Heart left ventricle (tissue), 16 donors: ENCODE data around the gene ANGPTL7. TPM values are rescaled to one million over a fixed set of nuclear protein-coding genes. Genes with fewer than 3 reads are reported as not detected.

Experiments
- ATAC-seq, 4 donors: fragments of 200-7000 bp; cut with Tn5 transposase; one replicate each; pipeline ENCODE4 v1.9.1; 2020 to 2022; ENCODE audit warnings: moderate library complexity in 4 of 4, mild to moderate bottlenecking in 3 of 4, moderate number of reproducible peaks in 1 of 4
- DNase-seq, 5 donors: peaks; one replicate each; pipeline ENCODE4 v3.0.0-alpha.2; 2020
- H3K27ac ChIP-seq, 12 donors: fragments of 200-600 bp; sonication (generic) in 4 of 12; one replicate each; pipeline versions ENCODE4 v1.5.0 to v1.8.0; 2016 to 2022; ENCODE audit warnings: mild to moderate bottlenecking in 2 of 12
- H3K27me3 ChIP-seq, 9 donors: fragments of 200-600 bp; sonication (generic) in 2 of 9; one replicate each; pipeline versions ENCODE4 v1.5.1 to v1.8.0; 2016 to 2022; ENCODE audit warnings: mild to moderate bottlenecking in 3 of 9
- H3K36me3 ChIP-seq, 9 donors: fragments of 200-600 bp; sonication (generic) in 2 of 9; one replicate each; pipeline versions ENCODE4 v1.5.0 to v1.8.0; 2018 to 2022; ENCODE audit warnings: mild to moderate bottlenecking in 2 of 9
- H3K4me1 ChIP-seq, 12 donors: fragments of 200-600 bp; sonication (generic) in 4 of 12; one replicate each; pipeline versions ENCODE4 v1.5.0 to v1.8.0; 2016 to 2022; ENCODE audit warnings: mild to moderate bottlenecking in 3 of 12
- H3K4me3 ChIP-seq, 12 donors: fragments of 200-600 bp; sonication (generic) in 4 of 12; one replicate each; pipeline versions ENCODE4 v1.5.0 to v1.8.0; 2017 to 2022; ENCODE audit warnings: mild to moderate bottlenecking in 9 of 12, moderate library complexity in 4 of 12
- H3K9me3 ChIP-seq, 12 donors: fragments of 200-600 bp; sonication (generic) in 4 of 12; one replicate each; pipeline versions ENCODE4 v1.5.0 to v1.8.0; 2016 to 2022; ENCODE audit warnings: mild to moderate bottlenecking in 1 of 12
- CTCF ChIP-seq, 12 donors: fragments of 200-600 bp; sonication (generic) in 4 of 12; IDR thresholded peaks; one replicate each; pipeline versions ENCODE4 v1.5.0 to v1.8.0; 2018 to 2022; ENCODE audit warnings: antibody characterized with exemption in 12 of 12, mild to moderate bottlenecking in 5 of 12
- POLR2A ChIP-seq, 2 donors: fragments of 450-650 bp; IDR thresholded peaks; one replicate each; pipeline ENCODE4 v1.6.1; 2017; ENCODE audit warnings: antibody characterized with exemption in 2 of 2, mild to moderate bottlenecking in 2 of 2, moderate library complexity in 2 of 2
- WGBS, 4 donors: extraction: QIAGEN DNeasy Blood & Tissue Kit in 2 of 4; methylation state at CpG; one replicate each; pipeline versions ENCODE4 v1.1.5 to v1.1.7; 2013 to 2018; 5-methylcytosine and 5-hydroxymethylcytosine counted together
- intact Hi-C, 10 donors: fragments of 100-400 bp; cut with DNase I; formaldehyde crosslinking; loops; one replicate each; pipeline versions ENCODE4 v1.11.1 to v1.14.2; 2022
- polyA plus RNA-seq, 2 donors: library from polyadenylated mRNA; stranded (reverse); fragments of 200-250 nt; gene quantifications; one replicate each; pipeline ENCODE4 v1.2.3, GENCODE V29; 2013
- total RNA-seq, 9 donors: library from RNA; depleted of rRNA in 2 of 9; stranded (reverse); fragments of >200 nt in 2 of 9; fragmentation: NEBNext Ultra II Directional in 3 of 9; extraction: Animal tissue kit (Norgen Biotek cat#: 25700) in 3 of 9; gene quantifications; one replicate each; pipeline versions ENCODE4 v1.1.0 to v1.2.4, GENCODE V29; 2016 to 2023
- donor health status: ischemic (EF 13 %, LVEDD 7.1; RV severe dilation, severe dysfunction).
- donor health status: healthy with polysubstance abuse.
- donor health status: DM: no; HTN: yes; CAD: no.
- donor health status: DM: no; HTN: no; CAD: no.
- donor health status: ischemic (EF 25% LVEDD 6.9; RV normal size, moderate dysfunction).
- donor health status: ischemic (EF 25% LVEDD 5.7; RV mildly dilated, moderate dysfunction).
- donor health status: healthy.
- donor health status: DM: yes; HTN: yes; CAD: no.
- donor health status: ischemic (EF 35%, LVEDD 5.7; RV mildly dilated, moderate dysfunction).
- donor health status: nonischemic (EF 11% LVEDD 7.7; RV severe dilation, severe dysfunction).
- donor health status: DM: yes; HTN: yes; CAD: no.
- donor health status: PGD.
- donor health status: ischemic (EF 29% LVEDD 5.4; RV normal size, mild dysfunction).
- donor health status: nonischemic (EF 23%, LVEDD 6.1; RV moderate dilation, normal function).

The ANGPTL7 gene
- total and polyA plus RNA-seq, 11 donors = 0.15 to 2.6 (median 0.43) TPM; not detected in 1

- H3K4me1 ChIP-seq = peaks cover 0 to 44% (median 27%) of the 10 kb centered on the region in 12 donors
- H3K27ac ChIP-seq = peak overlapping the region in 1 of 12 donors; percentile 55
- H3K4me3 ChIP-seq = no peak overlapping the region
- H3K9me3 ChIP-seq = no peaks in the 10 kb centered on the region
- no peak for ATAC-seq
- WGBS, 4 donors = 72 to 82% (median 74%) methylated on average over 3 of the region's 3 CpGs
- peaks cover 0 to 72% (median 38%) of the 10 kb centered on the region in 9 donors for H3K36me3 ChIP-seq
- TF ChIP-seq CTCF (IDR thresholded peaks at IDR 0.05) (no peak), POLR2A (IDR thresholded peaks at IDR 0.05) (no peak)
- no peaks in the 10 kb centered on the region for H3K27me3 ChIP-seq
- intact Hi-C loops = no loop called here
- DNase-seq = no peak
These were observed 32.7 kb upstream of the ANGPTL7 start for GRCh38 chr1:11156441-11156840.

GRCh38 chr1:11156963-11157362 lies 32.2 kb upstream of the ANGPTL7 start:
- peaks cover 0 to 39% (median 24%) of the 10 kb centered on the region in 12 donors for H3K4me1 ChIP-seq
- H3K27ac ChIP-seq = peak overlapping the region in 8 of 12 donors; percentile 6 to 55 (median 38)
- no peak for ATAC-seq
- intact Hi-C loops = no loop called here
- no peak overlapping the region for H3K4me3 ChIP-seq
- H3K27me3 ChIP-seq = no peaks in the 10 kb centered on the region
- H3K36me3 ChIP-seq = peaks cover 0 to 70% (median 38%) of the 10 kb centered on the region in 9 donors
- DNase-seq = no peak
- no peaks in the 10 kb centered on the region for H3K9me3 ChIP-seq
- no peak for TF ChIP-seq CTCF (IDR thresholded peaks at IDR 0.05)
- WGBS, 4 donors = 78 to 88% (median 83%) methylated on average over 6 to 7 of the region's 7 CpGs

GRCh38 chr1:11157394-11157793 lies 31.8 kb upstream of the ANGPTL7 start:
- DNase-seq = no peak
- H3K4me1 ChIP-seq = peaks cover 0 to 35% (median 22%) of the 10 kb centered on the region in 12 donors

GRCh38 chr1:11157867-11158266 lies 31.3 kb upstream of the ANGPTL7 start:
- Histone ChIP-seq H3K4me1 (peaks cover 0 to 30% (median 20%) of the 10 kb centered on the region in 12 donors), H3K4me3 (no peak overlapping the region), H3K27me3 (no peaks in the 10 kb centered on the region), H3K9me3 (no peaks in the 10 kb centered on the region), H3K36me3 (peaks cover 0 to 62% (median 35%) of the 10 kb centered on the region in 9 donors), H3K27ac (peak overlapping the region in 10 of 12 donors; percentile 1 to 55 (median 43))
- TF ChIP-seq CTCF (IDR thresholded peaks at IDR 0.05) (no peak), POLR2A (IDR thresholded peaks at IDR 0.05) (no peak)
- DNase-seq (peak in 4 of 5 donors; percentile 21 to 64 (median 36)), ATAC-seq (peak; percentile 67 to 91 (median 84))
- intact Hi-C loops = no loop called here
- 14 to 23% (median 19%) methylated on average over 2 of the region's 2 CpGs for WGBS, 4 donors

More at GRCh38 chr1:11157394-11157793, 31.8 kb upstream of the ANGPTL7 start:
- Histone ChIP-seq H3K36me3 (peaks cover 0 to 65% (median 37%) of the 10 kb centered on the region in 9 donors), H3K4me3 (no peak overlapping the region), H3K9me3 (no peaks in the 10 kb centered on the region), H3K27ac (peak overlapping the region in 8 of 12 donors; percentile 6 to 55 (median 38)), H3K27me3 (no peaks in the 10 kb centered on the region)
- 33 to 39% (median 36%) methylated on average over 8 of the region's 8 CpGs for WGBS, 4 donors
- intact Hi-C loops = no loop called here
- TF ChIP-seq POLR2A (IDR thresholded peaks at IDR 0.05) (no peak), CTCF (IDR thresholded peaks at IDR 0.05) (no peak)
- ATAC-seq = peak in 3 of 4 donors; percentile 54 to 59 (median 59)
